ACC112 (cell line): ENCODE results near the gene ARHGEF25.
"Not testable (repeated sequence)": the region's sequence is repeated elsewhere in the genome, so short reads cannot be mapped to it uniquely, and the experiment has no call there.

ENCODE experiments used
- H2AFZ ChIP-seq: fragments of 200-600 bp; sonication (generic); one replicate; pipeline ENCODE4 v1.6.0; 2017; ENCODE audit warnings: antibody characterized with exemption, low read length; ENCODE audit not compliant: unreplicated experiment
- H3K27ac ChIP-seq: fragments of 200-600 bp; sonication (generic); 2 replicates; pipeline ENCODE4 v1.5.1; 2014; ENCODE audit warnings: low read depth, mild to moderate bottlenecking, antibody characterized with exemption, low read length, moderate library complexity
- H3K27me3 ChIP-seq: fragments of 200-600 bp; sonication (generic); 2 replicates; pipeline ENCODE4 v1.6.1; 2014; ENCODE audit warnings: mild to moderate bottlenecking, antibody characterized with exemption, low read length, moderate library complexity, mixed read lengths; ENCODE audit not compliant: insufficient read depth
- H3K36me3 ChIP-seq: fragments of 200-600 bp; sonication (generic); 2 replicates; pipeline ENCODE4 v1.6.1; 2016; ENCODE audit warnings: mild to moderate bottlenecking, antibody characterized with exemption, low read length, moderate library complexity, mixed read lengths; ENCODE audit not compliant: insufficient read depth
- H3K4me1 ChIP-seq: fragments of 200-600 bp; sonication (generic); one replicate; pipeline ENCODE4 v1.6.1; 2016; ENCODE audit warnings: low read length, mixed read lengths; ENCODE audit not compliant: insufficient read depth, unreplicated experiment, control insufficient read depth
- H3K4me3 ChIP-seq: fragments of 200-600 bp; sonication (generic); 2 replicates; pipeline ENCODE4 v1.5.1; 2014; ENCODE audit warnings: mild to moderate bottlenecking, low read depth, low read length
- H3K79me2 ChIP-seq: fragments of 200-600 bp; sonication (generic); one replicate; pipeline ENCODE4 v1.6.0; 2016; ENCODE audit warnings: low read length; ENCODE audit not compliant: control insufficient read depth, unreplicated experiment, insufficient read depth

The ARHGEF25 gene

GRCh38 chr12:57641699-57642442 lies 30.6 kb downstream of the ARHGEF25 start:
- H3K27ac ChIP-seq: no peak overlapping the region
- no peak overlapping the region for H2AFZ ChIP-seq

GRCh38 chr12:57645990-57646658 lies 34.9 kb downstream of the ARHGEF25 start:
- not testable (repeated sequence) for H3K4me1 ChIP-seq, H3K27ac ChIP-seq, H3K4me3 ChIP-seq, H2AFZ ChIP-seq, H3K79me2 ChIP-seq, H3K36me3 ChIP-seq
- H3K27me3 ChIP-seq: peaks cover 16% of the 10 kb centered on the region

More at GRCh38 chr12:57641699-57642442, 30.6 kb downstream of the ARHGEF25 start:
- H3K27me3 ChIP-seq: peaks cover 39% of the 10 kb centered on the region
- no peaks in the 10 kb centered on the region for H3K36me3 ChIP-seq
- H3K4me3 ChIP-seq: no peak overlapping the region
- no peaks in the 10 kb centered on the region for H3K4me1 ChIP-seq
- H3K79me2 ChIP-seq: no peaks in the 10 kb centered on the region

- H3K36me3 ChIP-seq, H3K4me3 ChIP-seq, H3K27ac ChIP-seq, H2AFZ ChIP-seq, H3K4me1 ChIP-seq, H3K79me2 ChIP-seq: not testable (repeated sequence)
- peaks cover 10% of the 10 kb centered on the region for H3K27me3 ChIP-seq
These were observed 35.4 kb downstream of the ARHGEF25 start for GRCh38 chr12:57646659-57647049.

GRCh38 chr12:57654042-57654441 lies 42.8 kb downstream of the ARHGEF25 start:
- H2AFZ ChIP-seq: no peak overlapping the region
- H3K27ac ChIP-seq: no peak overlapping the region
- peaks cover 21% of the 10 kb centered on the region for H3K27me3 ChIP-seq
- H3K36me3 ChIP-seq: no peaks in the 10 kb centered on the region
- H3K79me2 ChIP-seq: no peaks in the 10 kb centered on the region
- no peaks in the 10 kb centered on the region for H3K4me1 ChIP-seq
- no peak overlapping the region for H3K4me3 ChIP-seq

GRCh38 chr12:57655541-57656240 lies 44.5 kb downstream of the ARHGEF25 start:
- no peaks in the 10 kb centered on the region for H3K36me3 ChIP-seq
- no peak overlapping the region for H3K4me3 ChIP-seq
- no peaks in the 10 kb centered on the region for H3K79me2 ChIP-seq
- no peaks in the 10 kb centered on the region for H3K4me1 ChIP-seq
- H3K27me3 ChIP-seq: peaks cover 25% of the 10 kb centered on the region
- no peak overlapping the region for H3K27ac ChIP-seq
- no peak overlapping the region for H2AFZ ChIP-seq

GRCh38 chr12:57656408-57656807 lies 45.2 kb downstream of the ARHGEF25 start:
- H3K27ac ChIP-seq, H3K36me3 ChIP-seq, H3K79me2 ChIP-seq, H3K4me3 ChIP-seq, H3K4me1 ChIP-seq, H2AFZ ChIP-seq: not testable (repeated sequence)
- peaks cover 25% of the 10 kb centered on the region for H3K27me3 ChIP-seq

GRCh38 chr12:57657744-57658143 lies 46.5 kb downstream of the ARHGEF25 start:
- no peak overlapping the region for H3K4me3 ChIP-seq
- H3K27me3 ChIP-seq: peaks cover 25% of the 10 kb centered on the region
- H3K4me1 ChIP-seq: no peaks in the 10 kb centered on the region
- H3K79me2 ChIP-seq: no peaks in the 10 kb centered on the region
- no peaks in the 10 kb centered on the region for H3K36me3 ChIP-seq
- H2AFZ ChIP-seq: no peak overlapping the region
- no peak overlapping the region for H3K27ac ChIP-seq

- Histone ChIP-seq H3K27ac (no peak overlapping the region), H3K79me2 (no peaks in the 10 kb centered on the region), H3K4me1 (no peaks in the 10 kb centered on the region), H2AFZ (no peak overlapping the region), H3K4me3 (no peak overlapping the region), H3K36me3 (no peaks in the 10 kb centered on the region), H3K27me3 (peaks cover 21% of the 10 kb centered on the region)
These were observed 47.7 kb downstream of the ARHGEF25 start for GRCh38 chr12:57658890-57659289.

- Histone ChIP-seq H3K4me3 (no peak overlapping the region), H3K79me2 (no peaks in the 10 kb centered on the region), H3K27me3 (peaks cover 18% of the 10 kb centered on the region), H3K36me3 (no peaks in the 10 kb centered on the region), H2AFZ (no peak overlapping the region), H3K4me1 (no peaks in the 10 kb centered on the region), H3K27ac (no peak overlapping the region)
These were observed 50.1 kb downstream of the ARHGEF25 start for GRCh38 chr12:57661376-57661775.

- H3K4me3 ChIP-seq, H3K27ac ChIP-seq, H3K27me3 ChIP-seq, H2AFZ ChIP-seq, H3K36me3 ChIP-seq, H3K4me1 ChIP-seq, H3K79me2 ChIP-seq: not testable (repeated sequence)
These were observed 54.0 kb downstream of the ARHGEF25 start for GRCh38 chr12:57665066-57665820.
